SK-N-SH (cell line): ENCODE data around the gene ST6GALNAC6. TPM values are rescaled to one million over a fixed set of nuclear protein-coding genes. Genes with fewer than 3 reads are reported as not detected.

Source experiments
- CTCF ChIA-PET: fragments of 300-600, 350-600 bp; formaldehyde crosslinking; extraction: SDS; loops from one replicate; lab custom pipeline; 2021; lab: Yijun Ruan, JAX
- POLR2A ChIA-PET: fragments of 350-600 bp; sonication (Branson Sonifier 250); formaldehyde crosslinking; extraction: SDS; loops from one replicate; lab custom pipeline; 2020; ENCODE audit warnings: antibody characterized with exemption, inconsistent platforms; lab: Yijun Ruan, JAX
- DNase-seq: peaks from one replicate; pipeline ENCODE4 v3.0.0; 2012
- H2AFZ ChIP-seq: fragments of 200-600 bp; sonication (generic); 2 replicates; pipeline ENCODE4 v1.8.1; 2016; ENCODE audit warnings: antibody characterized with exemption, mild to moderate bottlenecking, low read depth
- H3F3A ChIP-seq: fragments of 200-600 bp; sonication (generic); replicated peaks from 2 replicates; pipeline ENCODE3; 2016; ENCODE audit warnings: antibody characterized with exemption, mild to moderate bottlenecking; ENCODE audit not compliant: insufficient read depth
- H3K27ac ChIP-seq, 2 experiments: fragments of 200-500 bp in 1 of 2; fragments of 200-600 bp in 1 of 2; sonication (Bioruptor generic) in 1 of 2; sonication (generic), shearing (Covaris generic) in 1 of 2; 2 replicates each; pipeline versions ENCODE4 v1.5.1 to v1.6.1; 2014 to 2016; ENCODE audit warnings: low read depth in 2 of 2, inconsistent platforms in 1 of 2, low read length in 1 of 2, mild to moderate bottlenecking in 1 of 2, mixed read lengths in 1 of 2
- H3K27me3 ChIP-seq: fragments of 200-600 bp; sonication (generic), shearing (Covaris generic); 2 replicates; pipeline ENCODE4 v1.6.1; 2016; ENCODE audit warnings: mixed run types; ENCODE audit not compliant: insufficient read depth
- H3K36me3 ChIP-seq, 2 experiments: fragments of 200-500 bp in 1 of 2; fragments of 200-600 bp in 1 of 2; sonication (Bioruptor generic) in 1 of 2; sonication (generic) in 1 of 2; replicated peaks in 1 of 2; 2 replicates each; pipeline versions ENCODE3 to v1.5.1; 2014 to 2016; ENCODE audit warnings: low read length in 1 of 2, mild to moderate bottlenecking in 1 of 2; ENCODE audit not compliant: insufficient read depth in 2 of 2, control insufficient read depth in 1 of 2
- H3K4me1 ChIP-seq, 2 experiments: fragments of 200-500 bp in 1 of 2; fragments of 200-600 bp in 1 of 2; sonication (Bioruptor generic) in 1 of 2; sonication (generic), shearing (Covaris generic) in 1 of 2; 2 replicates each; pipeline versions ENCODE4 v1.5.1 to v1.6.1; 2014 to 2016; ENCODE audit warnings: low read depth in 1 of 2, low read length in 1 of 2, mixed run types in 1 of 2; ENCODE audit not compliant: insufficient read depth in 2 of 2, control insufficient read depth in 1 of 2
- H3K4me2 ChIP-seq: fragments of 200-600 bp; sonication (generic), shearing (Covaris generic); 2 replicates; pipeline ENCODE4 v1.6.1; 2017; ENCODE audit warnings: mixed run types
- H3K4me3 ChIP-seq, 2 experiments: fragments of 200-500 bp in 1 of 2; fragments of 200-600 bp in 1 of 2; sonication (Bioruptor generic) in 1 of 2; sonication (generic), shearing (Covaris generic) in 1 of 2; 2 replicates each; pipeline versions ENCODE4 v1.5.1 to v1.8.1; 2014 to 2016; ENCODE audit warnings: low read depth in 2 of 2, inconsistent platforms in 1 of 2, low read length in 1 of 2, mild to moderate bottlenecking in 1 of 2, mixed read lengths in 1 of 2, moderate library complexity in 1 of 2
- H3K79me2 ChIP-seq: fragments of 200-600 bp; sonication (generic); 2 replicates; pipeline ENCODE4 v1.8.1; 2017; ENCODE audit warnings: mild to moderate bottlenecking; ENCODE audit not compliant: insufficient read depth
- H3K9ac ChIP-seq: fragments of 200-600 bp; sonication (generic); 2 replicates; pipeline ENCODE4 v1.6.1; 2017; ENCODE audit warnings: mixed run types
- H3K9me2 ChIP-seq: fragments of 200-600 bp; sonication (generic); 2 replicates; pipeline ENCODE4 v1.6.1; 2017; ENCODE audit warnings: mixed run types
- H3K9me3 ChIP-seq: fragments of 200-600 bp; sonication (generic); 2 replicates; pipeline ENCODE4 v1.6.1; 2017; ENCODE audit warnings: mixed run types, mild to moderate bottlenecking, moderate library complexity
- H4K20me1 ChIP-seq: fragments of 200-600 bp; sonication (generic); 2 replicates; pipeline ENCODE4 v1.6.1; 2017; ENCODE audit warnings: mild to moderate bottlenecking, mixed run types; ENCODE audit not compliant: insufficient read depth
- CHD2 ChIP-seq: fragments of 150-350 bp; IDR thresholded peaks from 2 replicates; pipeline ENCODE4 v1.6.1; 2018; ENCODE audit warnings: low read length; ENCODE audit not compliant: partially characterized antibody
- ELF1 ChIP-seq: IDR thresholded peaks from 2 replicates; pipeline ENCODE4 v1.4.0; 2012
- EP300 ChIP-seq, 2 experiments: IDR thresholded peaks; 2 replicates each; pipeline versions ENCODE4 v1.4.0 to v1.6.1; 2012; ENCODE audit warnings: borderline replicate concordance in 1 of 2, low read depth in 1 of 2, low read length in 1 of 2
- EZH2phosphoT487 ChIP-seq: fragments of 200-600 bp; sonication (generic); IDR thresholded peaks from 2 replicates; pipeline ENCODE4 v1.6.1; 2017; ENCODE audit warnings: low read depth, mixed run types, mild to moderate bottlenecking, antibody characterized with exemption, moderate library complexity, borderline replicate concordance
- FOSL2 ChIP-seq: IDR thresholded peaks from 2 replicates; pipeline ENCODE4 v1.4.0; 2012; ENCODE audit warnings: low read depth, mild to moderate bottlenecking, moderate library complexity, borderline replicate concordance
- GABPA ChIP-seq: IDR thresholded peaks from 2 replicates; pipeline ENCODE4 v1.4.0; 2012; ENCODE audit warnings: low read depth, mild to moderate bottlenecking
- GATA2 ChIP-seq: sonication (generic); formaldehyde crosslinking; IDR thresholded peaks from 2 replicates; pipeline ENCODE4 v1.5.0; 2020; ENCODE audit warnings: mild to moderate bottlenecking, missing genetic modification reagents
- IRF3 ChIP-seq: fragments of 150-350 bp; IDR thresholded peaks from 2 replicates; pipeline ENCODE4 v1.6.1; 2016; ENCODE audit warnings: mild to moderate bottlenecking, low read depth, low read length
- MAX ChIP-seq: IDR thresholded peaks from 2 replicates; pipeline ENCODE4 v1.4.0; 2012; ENCODE audit warnings: low read depth
- MEF2A ChIP-seq: IDR thresholded peaks from 2 replicates; pipeline ENCODE4 v1.4.0; 2012; ENCODE audit warnings: low read depth, borderline replicate concordance
- MXI1 ChIP-seq: IDR thresholded peaks from 2 replicates; pipeline ENCODE4 v1.6.1; 2012; ENCODE audit warnings: mild to moderate bottlenecking, low read depth, low read length, improper control_type of control experiment
- NRF1 ChIP-seq: IDR thresholded peaks from 2 replicates; pipeline ENCODE4 v1.6.1; 2012; ENCODE audit warnings: low read depth, mild to moderate bottlenecking, low read length
- RCOR1 ChIP-seq: fragments of 150-350 bp; IDR thresholded peaks from 2 replicates; pipeline ENCODE4 v1.6.1; 2017; ENCODE audit warnings: antibody characterized with exemption, low read length
- RFX5 ChIP-seq: IDR thresholded peaks from 2 replicates; pipeline ENCODE4 v1.6.1; 2012; ENCODE audit warnings: mild to moderate bottlenecking, improper control_type of control experiment, low read length
- SIN3A ChIP-seq: IDR thresholded peaks from 2 replicates; pipeline ENCODE4 v1.6.1; 2012; ENCODE audit warnings: low read depth, mild to moderate bottlenecking, low read length, moderate library complexity, borderline replicate concordance
- TCF12 ChIP-seq: IDR thresholded peaks from 2 replicates; pipeline ENCODE4 v1.4.0; 2012
- YY1 ChIP-seq: IDR thresholded peaks from 2 replicates; pipeline ENCODE4 v1.4.0; 2012; ENCODE audit warnings: low read depth, mild to moderate bottlenecking
- WGBS: methylation state at CpG from one replicate; pipeline ENCODE4 v1.1.6; 2017; ENCODE audit warnings: low lambda C conversion rate; 5-methylcytosine and 5-hydroxymethylcytosine counted together
- polyA plus RNA-seq, 3 experiments: library from polyadenylated mRNA; depleted of rRNA; stranded (reverse); fragments of >200 nt; gene quantifications; 2 replicates each; pipeline ENCODE4 v1.2.3, GENCODE V29; 2012
- TF ChIP-seq, protein P1 (sequence below): fragments of 150-350 bp; IDR thresholded peaks from 2 replicates; pipeline ENCODE4 v1.6.1; 2017; ENCODE audit warnings: antibody characterized with exemption, low read length, low read depth, borderline replicate concordance
- TF ChIP-seq, protein P2 (sequence below): IDR thresholded peaks from 2 replicates; pipeline ENCODE4 v1.4.0; 2012; ENCODE audit warnings: low read depth, borderline replicate concordance

ST6GALNAC6 gene
- polyA plus RNA-seq, 1 of the 3 experiments (the other 2 are of a cell fraction) = 34.8 TPM

GRCh38 chr9:127866535-127866934 is 32.9 kb downstream of the ST6GALNAC6 start:
- H3K79me2 ChIP-seq = no peaks in the 10 kb centered on the region
- H2AFZ ChIP-seq = no peak overlapping the region
- H3K36me3 ChIP-seq = peaks cover 0 to 2% of the 10 kb centered on the region in 2 experiments
- no peaks in the 10 kb centered on the region for H3K27me3 ChIP-seq
- H3K9me2 ChIP-seq = no peaks in the 10 kb centered on the region
- WGBS = 96% methylated on average over 13 of the region's 13 CpGs
- no peaks in the 10 kb centered on the region for H3K9me3 ChIP-seq
- TF ChIP-seq EP300 (IDR thresholded peaks at IDR 0.05; ENCODE audit: borderline replicate concordance in 1 of 2, low read depth in 1 of 2, low read length in 1 of 2) (no peak), GATA2 (no peak)
- POLR2A ChIA-PET = interaction anchor here (0.7 kb wide), 1 partner anchor 143 kb away, joined by 4 read pairs; no protein-coding TSS in a partner anchor
- peaks cover 0 to 2% of the 10 kb centered on the region in 2 experiments; a peak in 1 of 4 replicates for H3K4me1 ChIP-seq
- H3K9ac ChIP-seq = no peak overlapping the region
- DNase-seq = no peak
- H3K27ac ChIP-seq = no peak overlapping the region
- CTCF ChIA-PET = interaction anchor here (10.6 kb wide), 1 partner anchor 80 kb away, joined by 87 read pairs; the partner anchor contains the start of gene CDK9
- no peak overlapping the region for H3K4me3 ChIP-seq
- H3F3A ChIP-seq = no peaks in the 10 kb centered on the region
- no peaks in the 10 kb centered on the region for H4K20me1 ChIP-seq
- no peak overlapping the region for H3K4me2 ChIP-seq

DNA sequence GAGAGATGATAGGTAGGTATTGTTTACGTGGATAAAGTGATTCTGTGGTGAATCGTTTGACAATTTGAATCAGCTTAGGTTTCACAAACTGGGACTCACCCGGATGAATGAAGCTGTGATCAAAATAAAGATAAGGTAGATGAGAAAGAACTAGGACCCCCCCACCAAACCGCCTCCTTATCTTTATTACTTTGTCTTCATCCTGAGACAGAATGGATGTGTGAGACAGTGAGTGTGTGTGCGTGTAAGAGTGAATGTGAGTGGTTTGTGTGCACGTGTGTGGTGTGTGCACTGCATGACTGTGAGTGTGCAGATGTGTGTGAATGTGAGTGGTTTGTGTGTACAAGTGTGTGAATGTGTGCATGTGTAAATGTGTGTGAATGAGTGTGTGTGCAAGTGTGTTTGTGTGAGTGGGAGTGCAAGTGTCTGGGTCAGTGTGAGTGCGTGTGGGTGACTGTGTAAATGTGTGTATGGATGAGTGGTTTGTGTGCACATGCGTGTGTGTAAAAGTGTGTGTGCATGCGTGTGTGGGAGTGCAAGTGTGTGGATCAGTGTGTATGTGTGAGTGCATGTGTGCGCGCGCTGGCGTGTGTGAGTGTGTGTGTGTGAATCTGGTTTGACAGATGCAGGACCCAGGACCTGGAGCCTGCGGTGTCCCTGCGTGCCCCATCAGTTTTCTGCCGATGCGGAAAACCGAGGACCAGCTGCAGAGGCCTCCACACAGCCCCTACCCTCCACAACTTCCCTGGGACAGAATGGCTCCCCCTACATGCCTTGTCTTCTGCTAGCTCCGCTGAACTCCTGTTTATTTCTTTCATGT is 33.5 kb downstream of the ST6GALNAC6 start:
- no peak overlapping the region for H3K4me3 ChIP-seq
- no peaks in the 10 kb centered on the region for H3K27me3 ChIP-seq
- peaks cover 0 to 2% of the 10 kb centered on the region in 2 experiments; a peak in 1 of 4 replicates for H3K4me1 ChIP-seq
- 85% methylated on average over 19 of the region's 19 CpGs for WGBS
- no peaks in the 10 kb centered on the region for H3K36me3 ChIP-seq
- POLR2A ChIA-PET = no interaction called here
- H3K9me3 ChIP-seq = no peaks in the 10 kb centered on the region
- no peak overlapping the region for H2AFZ ChIP-seq
- no peaks in the 10 kb centered on the region for H3K79me2 ChIP-seq
- H3K9me2 ChIP-seq = no peaks in the 10 kb centered on the region
- no peak overlapping the region for H3K27ac ChIP-seq
- H3K9ac ChIP-seq = no peak overlapping the region
- CTCF ChIA-PET = interaction anchor here (1.0 to 10.6 kb wide), 2 partner anchors 55 to 79 kb away, joined by 3 to 87 read pairs; partner anchors contain the start of gene CDK9
- H4K20me1 ChIP-seq = no peaks in the 10 kb centered on the region
- no peak overlapping the region for H3K4me2 ChIP-seq
- DNase-seq = no peak
- no peaks in the 10 kb centered on the region for H3F3A ChIP-seq
- TF ChIP-seq FOSL2 (no peak), MXI1 (no peak), SIN3A (no peak), EZH2phosphoT487 (no peak), EP300 (IDR thresholded peaks at IDR 0.05; ENCODE audit: borderline replicate concordance in 1 of 2, low read depth in 1 of 2, low read length in 1 of 2) (no peak), MEF2A (no peak), ELF1 (no peak), CHD2 (no peak), GABPA (no peak), RFX5 (no peak), MAX (no peak), NRF1 (no peak), IRF3 (no peak), RCOR1 (no peak), YY1 (no peak), TCF12 (no peak)
- TF ChIP-seq, protein P1, sequence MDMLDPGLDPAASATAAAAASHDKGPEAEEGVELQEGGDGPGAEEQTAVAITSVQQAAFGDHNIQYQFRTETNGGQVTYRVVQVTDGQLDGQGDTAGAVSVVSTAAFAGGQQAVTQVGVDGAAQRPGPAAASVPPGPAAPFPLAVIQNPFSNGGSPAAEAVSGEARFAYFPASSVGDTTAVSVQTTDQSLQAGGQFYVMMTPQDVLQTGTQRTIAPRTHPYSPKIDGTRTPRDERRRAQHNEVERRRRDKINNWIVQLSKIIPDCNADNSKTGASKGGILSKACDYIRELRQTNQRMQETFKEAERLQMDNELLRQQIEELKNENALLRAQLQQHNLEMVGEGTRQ = no peak
- TF ChIP-seq, protein P2, sequence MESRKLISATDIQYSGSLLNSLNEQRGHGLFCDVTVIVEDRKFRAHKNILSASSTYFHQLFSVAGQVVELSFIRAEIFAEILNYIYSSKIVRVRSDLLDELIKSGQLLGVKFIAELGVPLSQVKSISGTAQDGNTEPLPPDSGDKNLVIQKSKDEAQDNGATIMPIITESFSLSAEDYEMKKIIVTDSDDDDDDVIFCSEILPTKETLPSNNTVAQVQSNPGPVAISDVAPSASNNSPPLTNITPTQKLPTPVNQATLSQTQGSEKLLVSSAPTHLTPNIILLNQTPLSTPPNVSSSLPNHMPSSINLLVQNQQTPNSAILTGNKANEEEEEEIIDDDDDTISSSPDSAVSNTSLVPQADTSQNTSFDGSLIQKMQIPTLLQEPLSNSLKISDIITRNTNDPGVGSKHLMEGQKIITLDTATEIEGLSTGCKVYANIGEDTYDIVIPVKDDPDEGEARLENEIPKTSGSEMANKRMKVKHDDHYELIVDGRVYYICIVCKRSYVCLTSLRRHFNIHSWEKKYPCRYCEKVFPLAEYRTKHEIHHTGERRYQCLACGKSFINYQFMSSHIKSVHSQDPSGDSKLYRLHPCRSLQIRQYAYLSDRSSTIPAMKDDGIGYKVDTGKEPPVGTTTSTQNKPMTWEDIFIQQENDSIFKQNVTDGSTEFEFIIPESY = no peak
